MM.1S (cell line): ENCODE data around the gene CBARP.

ENCODE experiments used
- DNase-seq: peaks from one replicate; pipeline ENCODE4 v3.0.0-alpha.2; 2015
- H2AFZ ChIP-seq: fragments of 300-600 bp; sonication (generic); 2 replicates; pipeline ENCODE4 v1.6.0; 2016; ENCODE audit warnings: antibody characterized with exemption, low read length
- H3F3A ChIP-seq: fragments of 300-600 bp; sonication (generic); 2 replicates; pipeline ENCODE4 v1.6.1; 2016; ENCODE audit warnings: mild to moderate bottlenecking, antibody characterized with exemption, low read length, moderate library complexity, mixed read lengths; ENCODE audit not compliant: insufficient read depth
- H3K27ac ChIP-seq: fragments of 300-600 bp; sonication (generic); 2 replicates; pipeline ENCODE4 v1.5.1; 2016; ENCODE audit warnings: mild to moderate bottlenecking, low read length
- H3K27me3 ChIP-seq: fragments of 300-600 bp; sonication (generic); replicated peaks from 2 replicates; pipeline ENCODE4 v1.6.0; 2016; ENCODE audit warnings: low read length; ENCODE audit not compliant: insufficient read depth
- H3K36me3 ChIP-seq: fragments of 300-600 bp; sonication (generic); replicated peaks from 2 replicates; pipeline ENCODE4 v1.6.1; 2016; ENCODE audit warnings: mild to moderate bottlenecking, low read length, mixed read lengths; ENCODE audit not compliant: insufficient read depth
- H3K4me1 ChIP-seq: fragments of 300-600 bp; sonication (generic); 2 replicates; pipeline ENCODE4 v1.6.1; 2016; ENCODE audit warnings: low read length, mixed read lengths
- H3K4me2 ChIP-seq: fragments of 300-600 bp; sonication (generic); 2 replicates; pipeline ENCODE4 v1.6.0; 2016; ENCODE audit warnings: low read depth, low read length
- H3K4me3 ChIP-seq: fragments of 300-600 bp; sonication (generic); 2 replicates; pipeline ENCODE4 v1.5.1; 2016; ENCODE audit warnings: low read length, mixed read lengths
- H3K79me2 ChIP-seq: fragments of 300-600 bp; sonication (generic); 2 replicates; pipeline ENCODE4 v1.6.1; 2016; ENCODE audit warnings: mixed run types, low read length, mixed read lengths
- H3K9ac ChIP-seq: fragments of 300-600 bp; sonication (generic); 2 replicates; pipeline ENCODE4 v1.6.1; 2016; ENCODE audit warnings: low read length, mixed read lengths
- H3K9me2 ChIP-seq: fragments of 300-600 bp; sonication (generic); replicated peaks from 2 replicates; pipeline ENCODE4 v1.6.1; 2016; ENCODE audit warnings: mild to moderate bottlenecking, low read length, mixed read lengths; ENCODE audit not compliant: insufficient read depth
- H3K9me3 ChIP-seq: fragments of 300-600 bp; sonication (generic); replicated peaks from 2 replicates; pipeline ENCODE4 v1.6.1; 2016; ENCODE audit warnings: mild to moderate bottlenecking, low read length, mixed read lengths; ENCODE audit not compliant: insufficient read depth
- H4K20me1 ChIP-seq: fragments of 300-600 bp; sonication (generic); 2 replicates; pipeline ENCODE4 v1.6.1; 2016; ENCODE audit warnings: mild to moderate bottlenecking, low read length, moderate library complexity, mixed read lengths; ENCODE audit not compliant: insufficient read depth
- CTCF ChIP-seq: fragments of 300-600 bp; sonication (generic); IDR thresholded peaks from 2 replicates; pipeline ENCODE4 v1.5.1; 2016; ENCODE audit warnings: antibody characterized with exemption, low read length, mixed read lengths
- EZH2 ChIP-seq: fragments of 300-600 bp; sonication (generic); optimal IDR thresholded peaks from 2 replicates; pipeline ENCODE3; 2017; ENCODE audit warnings: low read depth, mild to moderate bottlenecking, antibody characterized with exemption, low read length, mixed read lengths
- EZH2phosphoT487 ChIP-seq: fragments of 300-600 bp; sonication (generic); IDR thresholded peaks from 2 replicates; pipeline ENCODE4 v1.6.1; 2018; ENCODE audit warnings: antibody characterized with exemption, low read length

Gene CBARP

GRCh38 chr19:1256646-1257474, 19.1 kb upstream of the CBARP start:
- H3K4me2 ChIP-seq: no peak overlapping the region
- no peak overlapping the region for H3K9ac ChIP-seq
- H3K36me3 ChIP-seq: peaks cover 12% of the 10 kb centered on the region; the same call in 1 of the 2 replicates
- H4K20me1 ChIP-seq: no peaks in the 10 kb centered on the region
- H3K9me3 ChIP-seq: no peaks in the 10 kb centered on the region
- H3K4me3 ChIP-seq: no peak overlapping the region
- H3F3A ChIP-seq: peaks cover 23% of the 10 kb centered on the region
- DNase-seq: no peak
- TF ChIP-seq EZH2phosphoT487: no peak
- no peak for TF ChIP-seq CTCF
- TF ChIP-seq EZH2: no peak
- H3K27me3 ChIP-seq: no peaks in the 10 kb centered on the region
- no peak overlapping the region for H3K27ac ChIP-seq
- H3K4me1 ChIP-seq: peaks cover 20% of the 10 kb centered on the region
- peaks cover 36% of the 10 kb centered on the region for H3K79me2 ChIP-seq
- H3K9me2 ChIP-seq: no peaks in the 10 kb centered on the region
- H2AFZ ChIP-seq: no peak overlapping the region

DNA sequence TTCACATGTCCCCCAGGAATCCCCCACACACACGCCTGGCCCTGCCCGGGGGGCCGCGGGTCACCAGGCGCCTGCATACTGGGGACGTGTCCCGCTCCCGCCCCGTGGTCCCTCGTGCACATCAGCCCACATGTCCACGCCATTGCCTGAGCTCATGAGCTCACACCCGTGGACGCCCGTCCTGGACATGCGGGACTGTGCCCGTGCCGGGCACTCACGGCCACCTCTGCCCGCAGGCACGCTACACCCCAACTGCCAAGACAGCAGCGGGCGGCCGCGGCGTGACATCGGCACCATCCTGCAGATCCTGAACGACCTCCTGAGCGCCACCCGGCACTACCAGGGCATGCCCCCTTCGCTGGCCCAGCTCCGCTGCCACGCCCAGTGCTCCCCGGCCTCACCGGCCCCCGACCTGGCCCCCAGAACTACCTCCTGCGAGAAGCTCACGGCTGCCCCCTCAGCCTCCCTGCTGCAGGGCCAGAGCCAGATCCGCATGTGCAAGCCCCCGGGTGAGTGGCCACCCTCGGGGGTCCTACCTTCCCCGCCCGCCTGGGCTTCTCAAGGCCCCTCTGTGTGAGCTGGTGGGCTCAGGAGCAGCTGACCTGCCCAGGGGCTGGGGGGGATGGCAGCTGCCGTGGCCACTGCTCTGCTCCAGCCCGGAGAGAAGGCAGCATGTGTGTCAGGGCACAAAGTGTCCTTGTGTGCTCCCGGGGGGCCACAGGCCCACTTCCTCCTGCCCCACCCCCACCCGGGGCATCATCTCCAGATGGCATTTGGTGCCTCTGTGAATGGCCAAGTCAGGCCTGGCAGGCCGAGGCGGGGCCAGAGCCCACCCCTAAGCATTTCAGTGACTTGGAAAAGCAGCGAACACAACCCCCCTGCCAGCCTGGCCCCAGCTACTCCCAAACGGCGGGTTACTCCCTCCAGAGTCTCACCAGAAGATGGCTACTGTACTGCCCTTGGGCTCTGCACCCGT, 17.7 kb upstream of the CBARP start:
- peaks cover 43% of the 10 kb centered on the region for H3K79me2 ChIP-seq
- H3K27me3 ChIP-seq: no peaks in the 10 kb centered on the region
- no peak for TF ChIP-seq CTCF
- no peak for TF ChIP-seq EZH2
- TF ChIP-seq EZH2phosphoT487: no peak
- no peak overlapping the region for H3K4me3 ChIP-seq
- H2AFZ ChIP-seq: no peak overlapping the region
- H3F3A ChIP-seq: peaks cover 16% of the 10 kb centered on the region
- no peaks in the 10 kb centered on the region for H3K9me2 ChIP-seq
- H3K9ac ChIP-seq: no peak overlapping the region
- DNase-seq: no peak
- peaks cover 12% of the 10 kb centered on the region; the same call in 1 of the 2 replicates for H3K36me3 ChIP-seq
- no peak overlapping the region for H3K4me2 ChIP-seq
- H3K4me1 ChIP-seq: peaks cover 14% of the 10 kb centered on the region
- H4K20me1 ChIP-seq: no peaks in the 10 kb centered on the region
- no peak overlapping the region for H3K27ac ChIP-seq
- no peaks in the 10 kb centered on the region for H3K9me3 ChIP-seq

- H3K9ac ChIP-seq: no peak overlapping the region
- no peaks in the 10 kb centered on the region for H3K27me3 ChIP-seq
- no peak overlapping the region for H3K4me2 ChIP-seq
- TF ChIP-seq CTCF (no peak), EZH2phosphoT487 (no peak), EZH2 (no peak)
- no peaks in the 10 kb centered on the region for H4K20me1 ChIP-seq
- no peaks in the 10 kb centered on the region for H3K9me2 ChIP-seq
- DNase-seq: no peak
- H3K36me3 ChIP-seq: peaks cover 12% of the 10 kb centered on the region; the same call in 1 of the 2 replicates
- H2AFZ ChIP-seq: no peak overlapping the region
- peaks cover 38% of the 10 kb centered on the region for H3K79me2 ChIP-seq
- peaks cover 8% of the 10 kb centered on the region for H3F3A ChIP-seq
- H3K4me3 ChIP-seq: no peak overlapping the region
- no peak overlapping the region for H3K27ac ChIP-seq
- peaks cover 6% of the 10 kb centered on the region; the same call in 1 of the 2 replicates for H3K4me1 ChIP-seq
- H3K9me3 ChIP-seq: no peaks in the 10 kb centered on the region
Measured at GRCh38 chr19:1254530-1255185, 16.9 kb upstream of the CBARP start.
